SK-N-SH treated with all-trans-retinoic acid at 6 μM for 48 hours (cell line): ENCODE data around the gene OTUB1.

Experiments
- ATAC-seq: fragments of 200-7000 bp; cut with Tn5 transposase; 3 replicates; pipeline ENCODE4 v1.9.1; 2020; ENCODE audit warnings: mild to moderate bottlenecking, moderate library complexity
- ARNTL ChIP-seq: fragments of 450-650 bp; formaldehyde crosslinking; IDR thresholded peaks from 2 replicates; pipeline ENCODE4 v1.5.0; 2020; ENCODE audit warnings: low read depth, mild to moderate bottlenecking, moderate library complexity, borderline replicate concordance
- BACH2 ChIP-seq: fragments of 250-450 bp; sonication (Bioruptor Pico); IDR thresholded peaks from 2 replicates; pipeline ENCODE4 v1.9.0; 2021; ENCODE audit warnings: mild to moderate bottlenecking, borderline replicate concordance
- CSDC2 ChIP-seq: fragments of 250-450 bp; sonication (Bioruptor Pico); IDR thresholded peaks from 2 replicates; pipeline ENCODE4 v1.5.0; 2020; ENCODE audit warnings: mild to moderate bottlenecking, moderate library complexity
- ESRRG ChIP-seq: fragments of 250-450 bp; sonication (Bioruptor Pico); IDR thresholded peaks from 2 replicates; pipeline ENCODE4 v1.6.1; 2021; ENCODE audit warnings: mild to moderate bottlenecking
- ISL1 ChIP-seq: fragments of 250-450 bp; sonication (Bioruptor Pico); IDR thresholded peaks from 2 replicates; pipeline ENCODE4 v2.1.2; 2022; ENCODE audit warnings: mild to moderate bottlenecking, moderate library complexity
- OSR1 ChIP-seq: fragments of 250-450 bp; sonication (Bioruptor Pico); IDR thresholded peaks from 2 replicates; pipeline ENCODE4 v1.8.0; 2022; ENCODE audit warnings: moderate library complexity, mild to moderate bottlenecking, inconsistent platforms
- PPARA ChIP-seq: fragments of 250-450 bp; sonication (Bioruptor Pico); IDR thresholded peaks from 2 replicates; pipeline ENCODE4 v1.5.0; 2020; ENCODE audit warnings: mild to moderate bottlenecking, borderline replicate concordance
- RARB ChIP-seq: fragments of 250-450 bp; sonication (Bioruptor Pico); IDR thresholded peaks from 2 replicates; pipeline ENCODE4 v1.8.0; 2021; ENCODE audit warnings: mild to moderate bottlenecking, moderate library complexity
- SNAI2 ChIP-seq: fragments of 250-450 bp; sonication (Bioruptor Pico); IDR thresholded peaks from 2 replicates; pipeline ENCODE4 v1.5.0; 2020; ENCODE audit warnings: mild to moderate bottlenecking, moderate library complexity
- TCF4 ChIP-seq: fragments of 250-450 bp; sonication (Bioruptor Pico); IDR thresholded peaks from 2 replicates; pipeline ENCODE4 v1.8.0; 2021; ENCODE audit warnings: mild to moderate bottlenecking, moderate library complexity, borderline replicate concordance
- TOX ChIP-seq: fragments of 250-450 bp; sonication (Bioruptor Pico); IDR thresholded peaks from 2 replicates; pipeline ENCODE4 v1.8.0; 2021; ENCODE audit warnings: mild to moderate bottlenecking, moderate library complexity, borderline replicate concordance
- ZC3H10 ChIP-seq: fragments of 250-450 bp; sonication (Bioruptor Pico); IDR thresholded peaks from 2 replicates; pipeline ENCODE4 v1.5.1; 2021; ENCODE audit warnings: mild to moderate bottlenecking, moderate library complexity
- ZFP3 ChIP-seq: fragments of 250-450 bp; sonication (Bioruptor Pico); IDR thresholded peaks from 2 replicates; pipeline ENCODE4 v1.5.0; 2020; ENCODE audit warnings: mild to moderate bottlenecking, moderate library complexity
- ZFP30 ChIP-seq: fragments of 450-650 bp; formaldehyde crosslinking; IDR thresholded peaks from 2 replicates; pipeline ENCODE4 v1.5.0; 2022; ENCODE audit warnings: mild to moderate bottlenecking, moderate library complexity
- ZNF565 ChIP-seq: fragments of 450-650 bp; formaldehyde crosslinking; conservative IDR thresholded peaks from 2 replicates; pipeline ENCODE4 v1.5.0; 2020; ENCODE audit warnings: low read depth, mild to moderate bottlenecking, moderate library complexity
- ZNF70 ChIP-seq: fragments of 450-650 bp; formaldehyde crosslinking; IDR thresholded peaks from 2 replicates; pipeline ENCODE4 v1.5.0; 2020; ENCODE audit warnings: mild to moderate bottlenecking, moderate library complexity
- ZNF8 ChIP-seq: fragments of 450-650 bp; formaldehyde crosslinking; IDR thresholded peaks from 2 replicates; pipeline ENCODE4 v1.5.0; 2020; ENCODE audit warnings: mild to moderate bottlenecking, moderate library complexity
- TF ChIP-seq, protein P1 (sequence below): fragments of 250-450 bp; sonication (Bioruptor Pico); IDR thresholded peaks from 2 replicates; pipeline ENCODE4 v1.5.1; 2021; ENCODE audit warnings: mild to moderate bottlenecking, moderate library complexity
- TF ChIP-seq, protein P2 (sequence below): fragments of 250-450 bp; sonication (Bioruptor Pico); IDR thresholded peaks from 2 replicates; pipeline ENCODE4 v1.8.0; 2021; ENCODE audit warnings: low read depth, mild to moderate bottlenecking, moderate library complexity, borderline replicate concordance
- TF ChIP-seq, protein P3 (sequence below): fragments of 250-450 bp; sonication (Bioruptor Pico); IDR thresholded peaks from 2 replicates; pipeline ENCODE4 v1.5.0; 2020; ENCODE audit warnings: mild to moderate bottlenecking, moderate library complexity
- TF ChIP-seq, protein P4 (sequence below): fragments of 250-450 bp; sonication (Bioruptor Pico); IDR thresholded peaks from 2 replicates; pipeline ENCODE4 v1.8.0; 2020; ENCODE audit warnings: mild to moderate bottlenecking, moderate library complexity, borderline replicate concordance
- TF ChIP-seq, protein P5 (sequence below): fragments of 250-450 bp; sonication (Bioruptor Pico); IDR thresholded peaks from 2 replicates; pipeline ENCODE4 v1.5.1; 2020; ENCODE audit warnings: low read depth, mild to moderate bottlenecking, moderate library complexity

The OTUB1 gene

DNA sequence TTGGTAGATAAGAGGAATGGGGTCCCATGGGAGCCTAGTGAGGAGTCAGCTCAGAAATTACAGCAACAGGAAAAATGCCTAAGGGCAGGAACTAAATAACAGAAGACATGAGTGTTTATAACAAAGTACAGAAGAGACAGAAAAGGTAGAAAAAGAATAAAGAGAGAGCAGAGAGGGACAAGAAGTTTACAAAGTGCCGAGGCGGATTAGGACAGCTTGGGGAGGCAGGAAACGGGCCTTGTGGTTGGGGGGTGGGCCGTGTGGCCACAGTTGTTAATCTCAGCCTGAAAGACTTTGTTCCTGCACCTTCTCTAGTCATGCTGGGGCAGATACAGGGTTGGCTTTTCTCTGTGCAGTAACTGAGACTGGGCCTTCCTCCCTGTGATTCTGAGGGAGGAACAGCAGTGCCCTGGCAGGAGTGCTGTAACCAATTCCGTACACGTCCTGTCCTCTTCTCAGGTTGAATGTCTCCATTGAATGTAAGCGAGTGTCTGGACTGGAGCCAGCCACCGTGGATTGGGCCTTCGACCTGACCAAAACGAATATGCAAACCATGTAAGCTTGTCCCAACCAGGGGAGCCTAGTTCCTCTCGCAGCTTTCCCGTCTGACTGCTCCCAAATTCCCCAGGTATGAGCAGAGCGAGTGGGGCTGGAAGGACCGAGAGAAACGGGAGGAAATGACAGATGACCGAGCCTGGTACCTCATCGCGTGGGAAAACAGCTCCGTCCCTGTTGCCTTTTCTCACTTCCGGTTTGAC is 34.3 kb upstream of the OTUB1 start:
- TF ChIP-seq ESRRG (no peak), ARNTL (CRISPR knock-in tag) (no peak), OSR1 (CRISPR knock-in tag) (no peak), SNAI2 (CRISPR knock-in tag) (no peak), BACH2 (CRISPR knock-in tag) (no peak), ZNF8 (no peak), PPARA (no peak), TCF4 (CRISPR knock-in tag) (no peak), TOX (no peak), ZNF70 (CRISPR knock-in tag) (no peak), CSDC2 (no peak), ZFP30 (CRISPR knock-in tag) (no peak), ZNF565 (no peak)
- TF ChIP-seq, protein P1, sequence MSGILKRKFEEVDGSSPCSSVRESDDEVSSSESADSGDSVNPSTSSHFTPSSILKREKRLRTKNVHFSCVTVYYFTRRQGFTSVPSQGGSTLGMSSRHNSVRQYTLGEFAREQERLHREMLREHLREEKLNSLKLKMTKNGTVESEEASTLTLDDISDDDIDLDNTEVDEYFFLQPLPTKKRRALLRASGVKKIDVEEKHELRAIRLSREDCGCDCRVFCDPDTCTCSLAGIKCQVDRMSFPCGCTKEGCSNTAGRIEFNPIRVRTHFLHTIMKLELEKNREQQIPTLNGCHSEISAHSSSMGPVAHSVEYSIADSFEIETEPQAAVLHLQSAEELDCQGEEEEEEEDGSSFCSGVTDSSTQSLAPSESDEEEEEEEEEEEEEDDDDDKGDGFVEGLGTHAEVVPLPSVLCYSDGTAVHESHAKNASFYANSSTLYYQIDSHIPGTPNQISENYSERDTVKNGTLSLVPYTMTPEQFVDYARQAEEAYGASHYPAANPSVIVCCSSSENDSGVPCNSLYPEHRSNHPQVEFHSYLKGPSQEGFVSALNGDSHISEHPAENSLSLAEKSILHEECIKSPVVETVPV (CRISPR knock-in tag) = no peak
- TF ChIP-seq, protein P2, sequence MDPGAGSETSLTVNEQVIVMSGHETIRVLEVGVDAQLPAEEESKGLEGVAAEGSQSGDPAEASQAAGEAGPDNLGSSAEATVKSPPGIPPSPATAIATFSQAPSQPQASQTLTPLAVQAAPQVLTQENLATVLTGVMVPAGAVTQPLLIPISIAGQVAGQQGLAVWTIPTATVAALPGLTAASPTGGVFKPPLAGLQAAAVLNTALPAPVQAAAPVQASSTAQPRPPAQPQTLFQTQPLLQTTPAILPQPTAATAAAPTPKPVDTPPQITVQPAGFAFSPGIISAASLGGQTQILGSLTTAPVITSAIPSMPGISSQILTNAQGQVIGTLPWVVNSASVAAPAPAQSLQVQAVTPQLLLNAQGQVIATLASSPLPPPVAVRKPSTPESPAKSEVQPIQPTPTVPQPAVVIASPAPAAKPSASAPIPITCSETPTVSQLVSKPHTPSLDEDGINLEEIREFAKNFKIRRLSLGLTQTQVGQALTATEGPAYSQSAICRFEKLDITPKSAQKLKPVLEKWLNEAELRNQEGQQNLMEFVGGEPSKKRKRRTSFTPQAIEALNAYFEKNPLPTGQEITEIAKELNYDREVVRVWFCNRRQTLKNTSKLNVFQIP = no peak
- TF ChIP-seq, protein P3, sequence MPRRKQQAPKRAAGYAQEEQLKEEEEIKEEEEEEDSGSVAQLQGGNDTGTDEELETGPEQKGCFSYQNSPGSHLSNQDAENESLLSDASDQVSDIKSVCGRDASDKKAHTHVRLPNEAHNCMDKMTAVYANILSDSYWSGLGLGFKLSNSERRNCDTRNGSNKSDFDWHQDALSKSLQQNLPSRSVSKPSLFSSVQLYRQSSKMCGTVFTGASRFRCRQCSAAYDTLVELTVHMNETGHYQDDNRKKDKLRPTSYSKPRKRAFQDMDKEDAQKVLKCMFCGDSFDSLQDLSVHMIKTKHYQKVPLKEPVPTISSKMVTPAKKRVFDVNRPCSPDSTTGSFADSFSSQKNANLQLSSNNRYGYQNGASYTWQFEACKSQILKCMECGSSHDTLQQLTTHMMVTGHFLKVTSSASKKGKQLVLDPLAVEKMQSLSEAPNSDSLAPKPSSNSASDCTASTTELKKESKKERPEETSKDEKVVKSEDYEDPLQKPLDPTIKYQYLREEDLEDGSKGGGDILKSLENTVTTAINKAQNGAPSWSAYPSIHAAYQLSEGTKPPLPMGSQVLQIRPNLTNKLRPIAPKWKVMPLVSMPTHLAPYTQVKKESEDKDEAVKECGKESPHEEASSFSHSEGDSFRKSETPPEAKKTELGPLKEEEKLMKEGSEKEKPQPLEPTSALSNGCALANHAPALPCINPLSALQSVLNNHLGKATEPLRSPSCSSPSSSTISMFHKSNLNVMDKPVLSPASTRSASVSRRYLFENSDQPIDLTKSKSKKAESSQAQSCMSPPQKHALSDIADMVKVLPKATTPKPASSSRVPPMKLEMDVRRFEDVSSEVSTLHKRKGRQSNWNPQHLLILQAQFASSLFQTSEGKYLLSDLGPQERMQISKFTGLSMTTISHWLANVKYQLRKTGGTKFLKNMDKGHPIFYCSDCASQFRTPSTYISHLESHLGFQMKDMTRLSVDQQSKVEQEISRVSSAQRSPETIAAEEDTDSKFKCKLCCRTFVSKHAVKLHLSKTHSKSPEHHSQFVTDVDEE (CRISPR knock-in tag) = no peak
- ATAC-seq = no peak

DNA sequence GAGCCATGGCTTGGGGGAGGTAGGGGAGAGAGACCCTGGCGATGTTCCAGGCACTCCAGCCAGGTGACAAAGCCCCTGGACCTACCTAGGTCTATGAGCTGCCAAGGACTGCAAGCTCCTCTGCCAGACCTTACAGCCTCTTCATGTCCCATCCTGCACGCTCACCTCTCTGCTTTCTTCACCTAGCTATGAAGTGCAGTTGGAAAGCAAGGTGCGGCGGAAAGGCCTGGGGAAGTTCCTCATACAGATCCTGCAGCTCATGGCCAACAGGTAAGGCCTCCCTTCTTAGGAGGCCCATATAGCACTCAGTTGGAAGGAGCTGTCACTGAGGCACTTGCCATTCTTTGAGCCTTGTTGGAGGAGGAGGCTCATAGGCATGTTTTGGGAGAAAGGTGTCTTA is 33.7 kb upstream of the OTUB1 start:
- ATAC-seq = no peak
- TF ChIP-seq CSDC2 = no peak
- TF ChIP-seq, protein P1 (CRISPR knock-in tag) = no peak
- TF ChIP-seq, protein P3 (CRISPR knock-in tag) = no peak
- TF ChIP-seq, protein P2 = no peak
- TF ChIP-seq ESRRG = no peak
- no peak for TF ChIP-seq ISL1
- no peak for TF ChIP-seq TCF4 (CRISPR knock-in tag)
- TF ChIP-seq, protein P4, sequence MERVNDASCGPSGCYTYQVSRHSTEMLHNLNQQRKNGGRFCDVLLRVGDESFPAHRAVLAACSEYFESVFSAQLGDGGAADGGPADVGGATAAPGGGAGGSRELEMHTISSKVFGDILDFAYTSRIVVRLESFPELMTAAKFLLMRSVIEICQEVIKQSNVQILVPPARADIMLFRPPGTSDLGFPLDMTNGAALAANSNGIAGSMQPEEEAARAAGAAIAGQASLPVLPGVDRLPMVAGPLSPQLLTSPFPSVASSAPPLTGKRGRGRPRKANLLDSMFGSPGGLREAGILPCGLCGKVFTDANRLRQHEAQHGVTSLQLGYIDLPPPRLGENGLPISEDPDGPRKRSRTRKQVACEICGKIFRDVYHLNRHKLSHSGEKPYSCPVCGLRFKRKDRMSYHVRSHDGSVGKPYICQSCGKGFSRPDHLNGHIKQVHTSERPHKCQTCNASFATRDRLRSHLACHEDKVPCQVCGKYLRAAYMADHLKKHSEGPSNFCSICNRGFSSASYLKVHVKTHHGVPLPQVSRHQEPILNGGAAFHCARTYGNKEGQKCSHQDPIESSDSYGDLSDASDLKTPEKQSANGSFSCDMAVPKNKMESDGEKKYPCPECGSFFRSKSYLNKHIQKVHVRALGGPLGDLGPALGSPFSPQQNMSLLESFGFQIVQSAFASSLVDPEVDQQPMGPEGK (CRISPR knock-in tag) = no peak
- no peak for TF ChIP-seq ZNF8
- TF ChIP-seq ZNF70 (CRISPR knock-in tag) = no peak
- no peak for TF ChIP-seq ZFP3 (CRISPR knock-in tag)
- no peak for TF ChIP-seq ZNF565
- TF ChIP-seq RARB = no peak
- no peak for TF ChIP-seq SNAI2 (CRISPR knock-in tag)
- TF ChIP-seq, protein P5, sequence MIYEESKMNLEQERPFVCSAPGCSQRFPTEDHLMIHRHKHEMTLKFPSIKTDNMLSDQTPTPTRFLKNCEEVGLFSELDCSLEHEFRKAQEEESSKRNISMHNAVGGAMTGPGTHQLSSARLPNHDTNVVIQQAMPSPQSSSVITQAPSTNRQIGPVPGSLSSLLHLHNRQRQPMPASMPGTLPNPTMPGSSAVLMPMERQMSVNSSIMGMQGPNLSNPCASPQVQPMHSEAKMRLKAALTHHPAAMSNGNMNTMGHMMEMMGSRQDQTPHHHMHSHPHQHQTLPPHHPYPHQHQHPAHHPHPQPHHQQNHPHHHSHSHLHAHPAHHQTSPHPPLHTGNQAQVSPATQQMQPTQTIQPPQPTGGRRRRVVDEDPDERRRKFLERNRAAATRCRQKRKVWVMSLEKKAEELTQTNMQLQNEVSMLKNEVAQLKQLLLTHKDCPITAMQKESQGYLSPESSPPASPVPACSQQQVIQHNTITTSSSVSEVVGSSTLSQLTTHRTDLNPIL = no peak
- no peak for TF ChIP-seq ZFP30 (CRISPR knock-in tag)
- no peak for TF ChIP-seq PPARA
- TF ChIP-seq ZC3H10 (CRISPR knock-in tag) = no peak
